HTERT RPE-1 (cell line): ENCODE results near the gene PRDM16.

ENCODE experiments used
- in situ Hi-C: fragments of 300-500 bp; cut with MboI; formaldehyde crosslinking; loops from 4 replicates; pipeline ENCODE4 v1.14.3; 2020; ENCODE audit warnings: low sequenced_read_pairs

The PRDM16 gene

DNA sequence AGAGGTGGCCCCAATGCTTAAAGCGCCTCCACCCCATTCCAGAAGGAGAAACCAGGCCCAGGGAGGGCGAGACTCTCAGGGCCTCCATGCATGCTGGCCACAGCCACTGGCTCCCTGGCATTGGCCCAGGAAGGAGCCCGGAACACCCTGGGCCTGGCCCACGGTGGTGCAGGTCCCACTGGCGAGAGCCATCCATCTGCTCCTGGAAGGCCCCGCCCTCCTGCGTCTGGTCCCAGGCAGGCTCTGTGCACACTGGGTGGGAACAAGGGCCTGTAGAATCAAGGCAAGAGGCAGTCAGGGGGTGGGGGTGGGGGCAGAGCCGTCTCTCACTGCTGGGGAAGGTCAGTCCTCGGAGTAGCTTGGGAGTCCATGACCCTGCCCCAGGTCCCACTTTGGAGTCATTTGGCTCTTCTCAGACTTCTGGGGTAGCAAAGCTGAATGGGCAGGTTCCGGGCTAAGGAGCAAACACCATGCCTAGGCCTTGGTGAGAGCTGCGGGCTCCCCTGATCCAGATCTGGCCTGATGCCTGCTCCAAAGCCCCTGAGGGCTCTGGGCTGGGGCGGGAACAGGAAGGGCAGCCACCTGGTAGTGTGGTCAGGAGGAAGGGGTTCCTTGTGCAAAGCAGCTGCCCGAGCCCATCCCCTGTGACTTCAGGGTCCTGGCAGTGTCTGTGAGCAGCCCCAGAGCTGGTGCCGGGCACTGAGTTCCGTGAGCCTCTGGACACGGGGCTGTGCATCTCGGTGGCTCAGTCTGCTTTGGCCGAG, 278.4 kb downstream of the PRDM16 start:
- in situ Hi-C loops, result no loop called here

DNA sequence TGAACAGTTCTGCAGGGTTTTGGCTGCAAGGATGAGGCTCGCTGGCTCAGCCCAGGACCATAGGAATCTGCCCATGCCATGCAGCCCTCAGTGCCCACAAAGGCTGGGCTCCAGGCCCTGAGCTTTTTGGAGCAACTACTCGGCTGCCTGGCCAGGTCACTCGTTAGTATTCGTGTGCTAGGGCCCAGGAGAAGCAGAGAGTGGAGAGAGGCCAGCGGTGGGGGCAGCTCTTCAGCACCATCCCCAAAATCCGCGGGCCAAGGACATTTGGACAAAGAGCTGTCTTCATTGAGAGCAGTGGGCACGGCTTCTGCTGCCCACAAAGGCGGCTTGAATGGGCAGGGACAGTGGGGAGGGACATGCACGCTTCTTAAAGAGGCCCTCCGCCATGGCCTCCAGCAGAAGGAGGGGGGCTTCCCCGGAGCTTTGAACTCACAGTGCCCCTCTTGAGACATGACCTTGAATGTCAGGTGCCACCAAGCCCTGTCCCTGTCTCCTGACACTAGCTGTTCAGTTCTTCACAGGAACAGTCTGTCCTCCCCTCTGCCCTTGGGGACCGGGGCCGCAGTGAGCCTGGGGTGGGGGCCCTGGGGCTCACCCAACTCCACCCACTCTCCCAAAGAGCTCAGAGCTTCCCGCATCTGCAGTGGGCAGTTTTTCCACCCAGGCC, 279.3 kb downstream of the PRDM16 start:
- in situ Hi-C loops, result no loop called here

DNA sequence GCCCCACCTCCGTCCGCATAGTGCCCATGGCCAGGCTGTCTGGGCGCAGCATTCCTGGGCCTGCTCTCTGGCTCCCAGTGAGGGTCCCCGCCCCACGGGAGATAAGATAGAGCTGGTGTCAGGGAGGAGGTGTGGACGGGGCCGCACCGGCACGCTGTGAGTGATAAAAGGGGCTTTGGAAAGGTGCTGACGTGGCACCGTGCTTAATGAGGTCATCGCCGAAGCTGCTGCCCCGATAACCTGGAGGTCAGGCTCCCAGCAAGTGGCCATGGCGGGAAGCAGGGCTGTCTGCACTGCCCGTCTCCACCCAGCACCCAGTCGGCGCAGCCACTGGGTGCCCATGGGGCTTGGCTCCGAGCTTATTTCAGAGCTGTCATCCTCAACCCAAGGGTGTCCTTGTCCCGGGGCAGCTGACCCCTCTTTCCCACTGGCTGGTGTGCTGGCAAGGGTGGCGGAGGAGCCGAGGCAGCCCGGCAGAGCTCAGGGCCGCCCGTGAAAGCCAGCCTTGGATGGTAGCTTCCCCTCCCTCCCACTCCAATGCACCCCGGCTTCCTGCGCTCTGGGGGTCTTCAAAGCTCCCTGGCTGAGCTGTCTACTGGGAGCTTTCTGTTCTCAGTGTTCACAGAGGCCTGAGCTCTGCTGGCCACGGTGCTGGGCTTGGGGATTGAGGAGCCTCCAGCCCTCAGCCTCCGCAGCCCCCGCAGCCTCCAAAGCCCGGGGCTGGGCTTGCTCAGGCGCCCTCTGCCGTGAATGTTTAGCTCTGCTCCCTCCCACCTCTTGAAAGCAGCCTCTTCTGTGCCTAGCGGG, 280.4 kb downstream of the PRDM16 start:
- in situ Hi-C loops, result no loop called here

DNA sequence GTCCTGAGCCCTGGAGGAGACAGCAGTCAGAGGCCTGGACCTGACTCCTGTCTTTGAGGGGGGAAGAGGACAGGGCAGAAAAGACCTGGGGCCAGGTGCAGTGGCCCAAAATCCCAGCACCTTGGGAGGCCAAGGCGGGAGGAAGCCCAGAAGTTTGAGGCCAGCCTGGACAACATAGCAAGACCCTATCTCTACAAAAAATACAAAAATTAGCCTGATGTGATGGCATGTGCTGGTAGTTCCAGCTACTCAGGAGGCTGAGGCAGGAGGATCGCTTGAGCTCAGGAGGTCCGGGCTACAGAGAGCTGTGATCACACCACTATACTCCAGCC, 280.9 kb downstream of the PRDM16 start:
- in situ Hi-C loops, result no loop called here

DNA sequence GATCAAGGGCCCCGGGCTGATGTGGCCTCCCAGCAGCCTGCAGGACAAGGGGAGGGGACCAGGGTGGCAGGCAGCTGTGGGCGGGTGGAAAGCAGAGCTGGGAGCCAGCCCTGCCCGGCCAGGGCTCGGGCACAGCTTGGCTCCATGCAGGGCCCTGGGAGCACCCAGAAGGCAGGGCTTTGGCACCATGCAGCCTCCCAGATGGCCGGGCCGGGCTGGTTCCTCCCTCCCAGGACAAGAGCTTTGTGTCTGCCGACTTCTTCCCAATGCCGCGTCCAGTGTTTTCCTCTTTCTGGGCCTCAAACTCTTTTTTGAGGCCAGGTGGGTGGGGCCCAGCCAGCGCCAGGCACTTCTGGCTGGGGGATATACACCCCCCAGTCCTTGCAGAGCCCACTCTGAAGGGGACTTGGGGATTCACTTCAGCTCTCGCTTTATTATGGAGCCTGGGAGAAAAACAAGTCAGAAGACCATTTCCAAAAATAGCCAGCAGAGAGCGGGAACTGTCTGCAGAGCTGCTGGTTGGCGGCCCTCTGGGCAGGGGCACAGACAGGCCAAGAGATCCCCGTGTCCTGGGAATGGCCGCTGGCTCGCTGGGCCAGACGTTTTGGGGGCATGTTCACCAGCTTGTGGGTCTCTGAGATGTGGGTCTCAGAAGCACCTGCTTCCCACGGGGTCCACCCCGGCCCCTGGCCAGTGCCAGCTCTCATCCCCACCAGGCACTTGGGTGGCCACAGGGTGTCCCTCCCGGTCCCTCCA, 281.7 kb downstream of the PRDM16 start:
- in situ Hi-C loops, result no loop called here

DNA sequence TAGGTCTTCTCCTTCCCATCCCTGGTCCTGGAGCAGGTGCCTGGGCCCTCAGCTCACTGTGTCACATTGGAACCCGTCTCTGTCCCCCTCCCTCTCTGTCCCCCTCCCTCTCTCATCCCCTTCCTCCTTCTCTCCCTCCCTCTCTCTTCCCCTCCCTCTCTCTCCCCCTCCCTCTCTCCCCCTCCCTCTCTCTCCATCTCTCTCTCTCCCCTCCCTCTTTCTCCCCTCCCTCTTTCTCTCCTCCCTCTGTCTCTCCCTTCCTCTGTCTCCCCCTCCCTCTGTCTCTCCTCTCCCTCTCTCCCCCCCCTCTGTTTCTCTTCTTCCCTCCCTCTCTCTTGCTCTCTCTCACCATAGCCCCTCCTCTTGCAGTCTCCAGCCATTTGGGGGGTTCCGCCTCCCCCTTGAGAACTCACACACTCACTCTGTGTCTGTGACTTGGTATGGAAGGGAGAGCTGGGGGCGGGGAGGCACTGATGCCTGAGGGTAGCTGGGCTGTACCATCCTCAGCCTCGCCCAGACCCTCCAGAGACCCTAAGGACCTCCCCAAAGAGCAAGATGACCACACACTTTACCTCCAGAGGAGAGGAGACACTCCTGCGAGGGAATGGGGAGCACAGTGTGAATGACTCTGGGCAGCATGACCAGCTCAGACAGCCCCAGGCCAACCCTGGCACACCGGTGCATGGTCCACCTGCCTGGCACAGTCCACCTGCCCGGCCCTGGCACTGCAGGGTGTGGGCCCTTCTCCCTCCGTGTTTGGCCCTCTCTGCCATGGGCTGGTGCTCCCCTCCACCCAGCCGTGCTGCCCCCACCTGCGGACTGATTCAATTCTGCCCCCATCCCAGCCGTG, 282.7 kb downstream of the PRDM16 start:
- in situ Hi-C loops, result no loop called here

DNA sequence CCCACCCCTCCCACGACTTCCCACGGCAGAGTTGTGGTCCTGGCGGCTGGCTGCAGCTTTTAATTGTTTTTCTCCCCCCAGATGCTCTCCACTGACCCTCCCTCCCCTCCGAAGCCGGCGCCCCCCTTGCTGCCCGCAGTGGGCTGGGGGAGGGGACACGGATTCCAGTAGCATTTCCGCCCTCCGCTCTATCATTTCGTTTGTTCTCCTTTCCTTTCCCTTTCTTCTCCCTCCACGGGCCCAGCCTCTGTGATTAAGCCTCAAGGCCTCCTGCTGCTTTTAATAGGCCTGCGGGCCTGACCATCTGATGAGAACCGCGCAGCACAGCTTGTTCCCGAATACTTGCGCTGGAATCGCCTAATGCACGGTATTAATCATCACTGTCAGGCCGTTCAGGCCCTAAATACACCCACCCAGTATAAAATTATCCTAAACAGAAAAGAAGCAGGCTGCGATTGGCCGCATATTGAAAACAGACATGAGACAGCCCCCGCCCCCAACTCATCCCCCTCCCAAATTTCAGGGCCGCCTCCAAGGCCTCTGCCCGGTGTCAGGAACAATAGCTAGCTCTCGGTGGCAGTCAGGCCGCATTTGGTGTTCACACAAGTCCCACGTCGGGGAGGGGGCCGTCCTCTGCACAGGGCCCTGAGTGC, 283.4 kb downstream of the PRDM16 start:
- in situ Hi-C loops, result no loop called here

DNA sequence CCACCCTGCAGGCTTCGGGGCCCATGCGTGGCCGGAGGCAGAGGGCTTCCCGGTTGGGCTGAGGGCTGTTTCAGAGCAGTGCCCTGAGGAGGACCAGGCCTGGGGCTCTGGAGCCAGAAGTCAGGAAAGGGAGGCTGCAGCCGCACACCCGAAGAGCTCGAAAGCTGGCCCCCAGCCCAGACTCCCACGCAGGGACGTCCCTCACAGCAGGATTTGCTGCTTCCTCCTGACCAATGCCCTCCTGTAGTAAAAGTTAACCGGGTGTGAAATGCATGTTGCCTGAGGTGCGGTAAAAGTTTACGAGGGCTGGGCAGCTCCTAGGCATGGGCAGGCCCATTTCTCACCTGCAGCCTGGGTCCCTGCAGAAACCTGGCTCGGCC, 283.9 kb downstream of the PRDM16 start:
- in situ Hi-C loops, result no loop called here

DNA sequence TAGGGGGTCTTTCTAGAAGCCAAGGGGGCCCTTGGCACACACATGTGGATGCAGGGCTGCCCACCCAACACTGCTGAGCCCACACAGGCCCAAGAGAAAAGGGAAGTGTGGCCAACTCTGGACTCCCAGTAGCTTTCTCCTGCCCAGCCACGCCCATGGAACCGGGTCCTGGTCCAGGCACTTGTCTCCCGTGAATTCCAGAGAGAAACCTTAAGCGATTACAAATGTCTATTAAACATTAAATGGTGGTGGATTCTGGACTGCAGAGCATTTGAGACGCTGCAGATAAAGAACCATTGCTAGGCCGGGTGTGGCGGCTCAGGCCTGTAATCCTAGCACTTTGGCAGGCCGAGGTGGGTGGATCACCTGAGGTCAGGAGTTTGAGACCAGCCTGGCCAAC, 284.9 kb downstream of the PRDM16 start:
- in situ Hi-C loops, result no loop called here

DNA sequence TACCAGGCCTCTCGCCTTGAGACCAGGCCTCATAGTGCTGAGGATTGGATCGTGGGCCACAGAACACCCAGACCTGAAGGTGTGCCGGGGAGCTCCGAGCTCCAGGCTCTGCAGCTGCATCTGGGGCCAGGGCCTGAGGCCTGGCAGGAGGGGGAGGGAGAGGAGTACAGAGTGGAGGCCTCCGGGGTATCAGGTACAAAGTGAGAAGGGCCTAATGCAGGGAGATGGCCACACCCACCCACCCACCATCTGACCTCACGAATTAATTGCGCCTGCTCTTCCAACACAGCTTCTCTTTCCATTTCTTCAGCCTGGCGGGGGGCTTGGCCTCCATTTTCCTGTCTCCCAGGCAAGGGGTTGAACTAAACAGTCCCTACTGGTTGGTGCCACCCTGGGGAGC, 286.1 kb downstream of the PRDM16 start:
- in situ Hi-C loops, result no loop called here

DNA sequence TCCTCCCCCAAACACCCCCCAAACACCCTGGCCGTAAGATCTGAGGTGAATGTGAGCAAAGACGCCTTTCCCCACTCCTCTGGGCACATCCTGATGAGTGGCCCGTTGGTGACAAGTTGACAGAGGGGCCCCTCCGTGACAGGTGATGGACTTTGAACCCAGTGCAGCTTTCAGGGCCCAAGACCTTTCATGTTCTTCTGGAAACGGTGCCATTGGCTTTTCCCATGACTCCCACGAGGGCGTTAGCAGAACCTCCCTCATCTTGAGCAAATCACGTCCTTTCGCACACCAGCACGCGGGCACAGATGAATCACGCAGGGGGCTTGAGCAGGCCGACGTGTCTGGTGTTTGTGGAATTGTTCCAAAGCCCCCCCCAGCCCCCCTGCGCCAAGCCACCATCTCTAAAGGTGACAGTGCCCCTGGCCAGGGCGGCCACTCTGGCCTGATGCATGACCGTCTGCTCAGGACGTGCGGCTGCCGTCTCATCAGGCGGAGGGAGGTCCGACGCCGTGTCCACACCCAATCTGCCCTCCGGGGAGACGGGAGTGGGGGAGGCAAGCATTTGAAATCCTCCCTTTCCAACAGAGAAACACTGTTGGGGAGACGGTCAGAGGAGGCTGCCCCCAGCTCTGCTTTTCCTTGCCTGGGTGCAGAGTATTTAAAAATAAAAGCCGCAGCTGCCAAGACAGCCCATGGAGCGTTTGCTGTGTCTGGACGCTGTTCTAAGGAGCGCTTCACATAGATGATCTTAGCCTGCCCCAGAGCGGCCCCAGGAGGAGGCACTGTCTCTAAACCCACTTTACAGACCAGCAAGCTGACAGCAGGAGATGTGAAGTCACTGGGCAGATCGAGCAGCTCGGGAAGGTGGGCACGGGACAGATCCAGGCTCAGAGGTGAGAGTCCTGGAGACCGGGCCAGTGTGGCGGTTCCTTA, 287.2 kb downstream of the PRDM16 start:
- in situ Hi-C loops, result no loop called here

DNA sequence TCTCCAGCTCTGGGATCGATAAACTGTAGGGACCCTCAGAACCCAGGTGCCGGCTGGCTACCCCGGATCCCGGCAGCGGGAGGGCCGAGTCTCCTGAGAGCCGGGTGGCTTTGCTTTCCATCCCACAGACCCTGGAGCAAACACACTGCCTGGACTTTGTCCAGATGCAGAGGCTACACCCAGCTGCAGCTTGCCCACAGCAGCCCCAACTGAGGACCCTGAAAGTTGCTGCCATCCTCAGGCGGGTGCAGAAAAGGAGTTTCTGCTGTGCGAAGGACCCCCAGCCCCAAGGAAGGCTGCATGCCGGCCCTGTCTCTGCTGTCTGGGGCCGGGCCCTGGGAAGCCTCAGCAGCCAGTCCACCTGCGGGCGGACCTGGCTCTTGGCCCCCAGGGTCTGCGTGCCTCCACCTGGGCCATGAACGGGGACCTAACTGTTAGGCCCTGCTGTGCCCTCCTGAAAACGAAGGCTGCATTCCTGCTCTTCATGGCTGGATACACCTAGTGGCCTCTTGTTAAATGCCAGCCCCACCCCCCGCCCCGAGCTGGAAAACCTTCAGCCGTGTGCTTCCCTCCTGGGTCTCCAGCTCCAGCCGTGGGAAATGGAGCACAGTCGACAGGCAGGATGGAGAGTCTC, 287.9 kb downstream of the PRDM16 start:
- in situ Hi-C loops, result no loop called here

DNA sequence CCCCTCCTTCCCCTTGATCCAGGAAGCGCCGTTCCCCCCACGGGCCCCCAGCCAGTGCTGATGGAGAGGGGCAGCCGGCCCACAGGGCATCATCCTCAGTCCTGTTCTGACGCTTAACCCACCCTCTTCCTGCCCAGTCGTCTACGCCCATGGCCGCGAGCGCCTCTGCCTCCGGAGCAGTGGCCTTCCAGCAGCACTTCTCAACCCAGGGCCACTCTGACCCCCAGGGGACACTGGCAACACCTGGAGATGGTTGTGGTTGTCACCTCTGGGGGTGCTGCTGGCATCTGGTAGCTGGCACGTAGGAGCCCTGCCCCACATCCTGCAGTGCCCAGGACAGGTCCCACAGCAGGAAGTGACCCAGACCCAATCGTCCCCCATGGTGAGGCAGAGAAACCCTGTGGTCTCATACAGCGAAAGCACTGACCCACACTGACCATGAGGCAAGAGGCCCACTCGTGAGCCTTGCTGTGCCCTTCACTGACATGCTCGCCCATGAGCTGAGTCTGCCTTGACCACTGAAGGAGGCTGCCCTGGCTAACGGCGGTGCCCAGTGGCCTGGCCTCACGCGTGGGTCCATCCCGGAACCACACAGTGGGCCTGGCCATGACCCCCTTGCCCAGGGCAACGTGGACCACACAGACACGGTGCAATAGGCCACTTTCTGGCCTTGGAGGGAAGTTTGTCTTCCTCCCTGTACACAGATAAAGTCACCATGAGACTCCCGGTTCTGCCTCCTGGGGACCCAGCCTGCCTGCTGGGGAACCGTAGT, 288.7 kb downstream of the PRDM16 start:
- in situ Hi-C loops, result no loop called here

DNA sequence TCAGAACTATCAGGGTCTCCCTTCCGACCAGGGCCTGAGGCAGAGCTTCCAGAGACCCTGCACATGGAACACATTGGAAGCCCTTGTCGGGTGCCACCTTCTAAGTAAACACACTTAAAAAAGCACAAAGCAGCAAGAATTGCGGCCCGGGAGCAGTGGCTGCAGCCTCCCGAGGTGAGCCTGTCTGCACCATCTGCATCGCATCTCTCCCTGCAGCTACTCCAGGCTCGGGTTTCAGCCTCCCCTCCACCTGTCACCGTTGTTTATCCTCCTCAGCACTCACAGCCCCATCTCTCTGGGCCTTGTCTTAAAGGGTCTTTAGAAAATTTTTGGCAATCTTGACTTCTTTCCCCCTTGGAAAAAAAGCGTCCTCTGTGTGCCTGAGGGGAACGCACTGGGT, 290.3 kb downstream of the PRDM16 start:
- in situ Hi-C loops, result no loop called here

DNA sequence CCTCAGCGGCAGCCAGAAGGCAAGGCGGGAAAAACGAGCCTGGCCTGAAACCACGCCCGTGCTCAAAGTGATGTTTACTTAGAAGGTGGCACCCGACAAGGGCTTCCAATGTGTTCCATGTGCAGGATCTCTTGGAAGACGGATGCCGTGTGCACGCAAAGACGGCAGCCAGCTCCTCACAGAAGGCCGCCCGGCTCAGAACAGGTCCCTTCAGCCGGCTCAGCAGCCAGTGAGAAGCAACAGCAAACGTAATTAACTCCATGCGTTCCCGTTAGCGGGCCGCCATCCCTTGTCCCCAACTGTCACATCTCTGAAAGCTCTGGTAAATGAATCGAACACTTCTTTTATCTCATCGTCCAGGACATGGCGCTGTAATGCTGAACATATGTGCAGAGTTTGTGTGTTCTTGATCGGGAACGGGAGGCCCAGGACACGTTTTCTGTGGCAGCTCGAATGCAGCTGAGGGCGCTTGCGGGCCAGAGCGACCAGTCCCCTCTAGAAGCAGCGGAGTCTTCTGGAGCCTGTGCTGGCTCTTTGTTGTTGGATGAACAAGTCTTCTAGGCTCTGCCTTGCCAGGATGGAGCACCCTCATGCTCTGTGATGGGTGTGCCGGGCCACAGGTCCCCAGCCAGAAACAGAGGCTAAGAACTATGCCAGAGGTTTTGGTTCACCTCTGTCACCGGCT, 290.9 kb downstream of the PRDM16 start:
- in situ Hi-C loops, result no loop called here

DNA sequence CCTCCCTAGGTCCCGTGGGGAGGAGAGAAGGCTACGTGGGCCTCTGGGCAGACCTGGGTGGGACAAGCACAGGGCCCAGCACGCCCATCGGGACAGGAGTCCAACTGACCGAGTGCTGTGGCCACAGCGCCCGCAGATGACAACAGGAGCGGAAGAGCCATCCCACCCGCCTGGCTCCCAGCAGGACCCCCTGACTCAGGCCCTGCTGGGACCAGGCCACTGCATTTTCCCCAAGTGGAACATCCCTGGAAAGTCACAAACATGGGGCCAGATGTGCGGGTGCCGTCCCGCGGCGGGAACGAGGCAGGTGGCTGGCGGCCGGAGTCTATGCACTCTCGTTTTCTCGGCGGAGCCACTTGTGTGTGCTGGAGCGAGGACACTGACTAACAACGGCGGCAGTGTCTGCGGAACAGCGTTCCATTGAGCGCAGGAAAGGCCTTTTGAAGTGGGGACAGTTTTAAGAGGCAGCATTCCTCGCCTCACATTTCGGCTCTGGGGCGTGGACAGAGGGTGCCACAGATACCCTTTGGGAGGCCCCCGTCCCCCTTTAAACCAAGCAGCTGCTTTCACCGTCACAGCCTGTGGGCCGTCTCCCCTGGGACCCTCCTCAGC, 291.7 kb downstream of the PRDM16 start:
- in situ Hi-C loops, result no loop called here

DNA sequence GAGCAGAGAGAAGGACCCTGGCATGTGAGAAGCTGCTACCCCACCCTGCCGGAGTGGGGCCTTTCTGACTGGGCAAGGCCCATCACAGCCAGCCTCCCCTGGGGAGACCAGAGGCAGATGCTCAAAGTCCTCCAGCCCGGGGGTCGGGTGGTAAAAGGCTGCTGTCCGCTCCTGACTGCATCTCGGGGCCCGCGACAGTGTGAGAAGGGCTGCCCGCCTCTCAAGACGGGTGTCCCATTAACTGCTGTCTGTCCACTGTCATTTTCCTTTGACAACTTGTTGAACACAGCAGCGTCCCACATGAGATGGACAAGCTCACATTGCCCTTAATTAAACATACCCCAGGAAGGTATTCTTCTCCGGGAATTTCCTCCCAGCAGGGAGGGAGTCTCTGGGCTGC, 294.0 kb downstream of the PRDM16 start:
- in situ Hi-C loops, result no loop called here
